Bronchial epithelial cell (primary cell): ENCODE measurements around the gene SCAMP2. TPM values are rescaled to one million over a fixed set of nuclear protein-coding genes. Genes with fewer than 3 reads are reported as not detected.

Experiments
- DNase-seq: peaks from one replicate; pipeline ENCODE4 v3.0.0-alpha.2; 2010; ENCODE audit warnings: low read depth
- FAIRE-seq: peaks from 2 replicates; lab custom pipeline; 2011; peaks lifted over from hg19 to GRCh38; lab: Jason Lieb, UNC
- H3K27me3 ChIP-seq: 2 replicates; pipeline ENCODE4 v1.5.1; 2011; ENCODE audit warnings: low read length; ENCODE audit not compliant: control insufficient read depth, insufficient read depth
- H3K36me3 ChIP-seq: 2 replicates; pipeline ENCODE4 v1.5.1; 2011; ENCODE audit warnings: low read length; ENCODE audit not compliant: control insufficient read depth, insufficient read depth
- H3K4me3 ChIP-seq: 2 replicates; pipeline ENCODE4 v1.5.1; 2011; ENCODE audit warnings: mild to moderate bottlenecking, low read depth, low read length, control low read depth
- CTCF ChIP-seq: IDR thresholded peaks from 2 replicates; pipeline ENCODE4 v1.5.1; 2011; ENCODE audit warnings: mild to moderate bottlenecking, moderate library complexity, low read length, control low read depth, inconsistent platforms; ENCODE audit not compliant: insufficient read depth, severe bottlenecking
- total RNA-seq: library from RNA; depleted of rRNA; stranded (reverse); fragments of >200 nt; gene quantifications from 2 replicates; pipeline ENCODE4 v1.2.1, GENCODE V29; 2014

The SCAMP2 gene
- total RNA-seq, 1 donor from 2014 or later: 20.5 TPM

GRCh38 chr15:74855857-74856256 lies 17.3 kb downstream of the SCAMP2 start:
- no peak for TF ChIP-seq CTCF
- Histone ChIP-seq H3K27me3 (no peaks in the 10 kb centered on the region), H3K36me3 (peaks cover 24% of the 10 kb centered on the region), H3K4me3 (no peak overlapping the region)
- no peak for FAIRE-seq
- no peak for DNase-seq

DNA sequence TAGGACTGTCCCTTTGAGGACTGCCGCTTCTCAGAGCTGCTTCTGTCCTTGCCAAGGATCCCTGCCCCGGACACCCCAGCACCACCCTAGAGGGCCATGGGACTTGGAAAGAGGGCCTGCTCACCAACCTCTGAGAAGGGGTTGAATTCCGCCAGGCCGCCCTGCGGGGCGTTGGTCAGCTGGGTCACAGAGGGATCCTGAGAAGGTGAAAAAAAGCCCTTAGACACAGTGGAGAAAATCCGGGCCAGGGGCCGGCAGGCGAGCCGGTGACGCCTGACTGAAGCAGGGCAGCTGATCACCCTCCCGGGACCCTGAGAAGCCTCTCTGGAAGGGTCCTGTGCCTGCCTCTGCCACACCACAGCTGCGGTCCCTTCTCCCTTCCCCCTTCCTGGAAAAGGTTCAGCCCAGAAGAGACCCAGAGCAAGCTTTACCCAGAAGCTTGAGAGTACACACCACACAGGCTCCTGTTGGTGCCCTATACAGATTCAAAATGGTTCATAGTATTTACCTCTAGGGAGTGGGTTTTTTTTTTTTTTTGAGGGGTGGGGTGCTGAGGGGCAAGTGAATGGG lies 18.6 kb downstream of the SCAMP2 start:
- no peak for FAIRE-seq
- no peak for TF ChIP-seq CTCF
- no peaks in the 10 kb centered on the region for H3K27me3 ChIP-seq
- no peak overlapping the region for H3K4me3 ChIP-seq
- DNase-seq: no peak
- H3K36me3 ChIP-seq: peaks cover 28% of the 10 kb centered on the region

- H3K27me3 ChIP-seq: no peaks in the 10 kb centered on the region
- DNase-seq (no peak), FAIRE-seq (no peak)
- no peak for TF ChIP-seq CTCF
- no peak overlapping the region for H3K4me3 ChIP-seq
- H3K36me3 ChIP-seq: peaks cover 32% of the 10 kb centered on the region
Measured at GRCh38 chr15:74851960-74852359, 21.2 kb downstream of the SCAMP2 start.

- Histone ChIP-seq H3K4me3 (no peak overlapping the region), H3K36me3 (peaks cover 34% of the 10 kb centered on the region), H3K27me3 (no peaks in the 10 kb centered on the region)
- FAIRE-seq: no peak
- no peak for DNase-seq
- TF ChIP-seq CTCF: no peak
Measured at GRCh38 chr15:74850393-74850792, 22.8 kb downstream of the SCAMP2 start.

GRCh38 chr15:74847432-74847831 lies 25.7 kb downstream of the SCAMP2 start:
- peaks cover 27% of the 10 kb centered on the region for H3K36me3 ChIP-seq
- DNase-seq (no peak), FAIRE-seq (no peak)
- H3K4me3 ChIP-seq: no peak overlapping the region
- H3K27me3 ChIP-seq: no peaks in the 10 kb centered on the region
- TF ChIP-seq CTCF: no peak

GRCh38 chr15:74845581-74845980 lies 27.6 kb downstream of the SCAMP2 start:
- no peaks in the 10 kb centered on the region for H3K27me3 ChIP-seq
- DNase-seq (no peak), FAIRE-seq (no peak)
- no peak overlapping the region for H3K4me3 ChIP-seq
- TF ChIP-seq CTCF: no peak
- H3K36me3 ChIP-seq: peaks cover 27% of the 10 kb centered on the region
